Activated CD8-positive, alpha-beta T cell treated with anti-CD3 and anti-CD28 coated beads for 36 hours (primary cell): Measurements from ENCODE around the gene SATB1. TPM values are rescaled to one million over a fixed set of nuclear protein-coding genes. Genes with fewer than 3 reads are reported as not detected.
"Not testable (repeated sequence)": the region's sequence is repeated elsewhere in the genome, so short reads cannot be mapped to it uniquely, and the experiment has no call there.

ENCODE experiments used
- ATAC-seq: fragments of 200-7000 bp; cut with Tn5 transposase; one replicate; pipeline ENCODE4 v1.10.0; 2021; ENCODE audit warnings: mild to moderate bottlenecking, moderate library complexity
- CTCF ChIA-PET: fragments of 350-600 bp; sonication (Branson Sonifier 250); formaldehyde crosslinking; loops from one replicate; lab custom pipeline; 2021; ENCODE audit warnings: antibody characterized with exemption; lab: Charles Lee
- POLR2A ChIA-PET: fragments of 350-600 bp; sonication (Branson Sonifier 250); formaldehyde crosslinking; loops from one replicate; lab custom pipeline; 2021; ENCODE audit warnings: antibody characterized with exemption; lab: Charles Lee
- DNase-seq: peaks from one replicate; pipeline ENCODE4 v3.0.0-alpha.2; 2020
- H3K27ac Mint-ChIP-seq: one replicate; pipeline ENCODE4 v1.8.0; 2021; ENCODE audit warnings: mild to moderate bottlenecking, mixed read lengths
- H3K27me3 Mint-ChIP-seq: one replicate; pipeline ENCODE4 v1.8.0; 2021; ENCODE audit warnings: mixed read lengths
- H3K36me3 Mint-ChIP-seq: one replicate; pipeline ENCODE4 v1.8.0; 2021; ENCODE audit warnings: low read depth, mixed read lengths
- H3K4me1 Mint-ChIP-seq: one replicate; pipeline ENCODE4 v1.8.0; 2021; ENCODE audit warnings: low read depth, mixed read lengths
- H3K4me3 Mint-ChIP-seq: one replicate; pipeline ENCODE4 v1.8.0; 2021; ENCODE audit warnings: mild to moderate bottlenecking, moderate library complexity, mixed read lengths
- H3K9me3 Mint-ChIP-seq: one replicate; pipeline ENCODE4 v1.8.0; 2021; ENCODE audit warnings: mixed read lengths
- intact Hi-C: fragments of 100-400 bp; cut with micrococcal nuclease; formaldehyde crosslinking; loops from one replicate; pipeline ENCODE4 v1.10.0; 2022
- total RNA-seq, 2 experiments: library from RNA; stranded (reverse); gene quantifications; one replicate each; pipeline ENCODE4 v1.2.3, GENCODE V29; 2021
- TF ChIP-seq, protein P1 (sequence below): fragments of 200-600 bp; IDR thresholded peaks from one replicate; pipeline ENCODE4 v1.8.0; 2022; ENCODE audit warnings: antibody characterized with exemption, mild to moderate bottlenecking

The SATB1 gene
- total RNA-seq, 2 experiments from 2014 or later = 208 to 213 TPM

DNA sequence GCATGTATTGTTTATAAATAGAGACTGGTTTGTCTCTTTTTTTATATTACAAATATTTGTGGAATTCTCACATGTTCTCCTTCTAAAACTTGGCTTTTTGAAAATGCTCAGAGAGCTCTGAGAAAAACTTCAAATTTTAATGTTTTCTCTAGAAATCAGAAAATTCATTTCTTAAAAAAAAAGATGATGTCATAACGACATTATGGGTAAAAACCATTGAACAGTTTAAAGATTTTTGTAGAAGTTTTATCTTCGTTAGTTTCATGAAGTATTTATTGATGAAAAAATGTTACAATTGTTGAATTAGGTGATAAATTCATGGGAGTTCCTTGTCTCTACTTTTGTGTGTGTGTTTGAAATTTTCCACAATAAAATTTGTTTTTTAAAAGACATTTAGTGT is 81.3 kb downstream of the SATB1 start:
- Mint-ChIP-seq H3K9me3 (no peaks in the 10 kb centered on the region), H3K4me1 (peaks cover 10% of the 10 kb centered on the region), H3K27ac (no peak overlapping the region), H3K4me3 (no peak overlapping the region), H3K27me3 (no peaks in the 10 kb centered on the region), H3K36me3 (peaks cover 5% of the 10 kb centered on the region)
- POLR2A ChIA-PET = no interaction called here
- DNase-seq (no peak), ATAC-seq (no peak)
- CTCF ChIA-PET = no interaction called here
- intact Hi-C loops = no loop called here
- TF ChIP-seq, protein P1, sequence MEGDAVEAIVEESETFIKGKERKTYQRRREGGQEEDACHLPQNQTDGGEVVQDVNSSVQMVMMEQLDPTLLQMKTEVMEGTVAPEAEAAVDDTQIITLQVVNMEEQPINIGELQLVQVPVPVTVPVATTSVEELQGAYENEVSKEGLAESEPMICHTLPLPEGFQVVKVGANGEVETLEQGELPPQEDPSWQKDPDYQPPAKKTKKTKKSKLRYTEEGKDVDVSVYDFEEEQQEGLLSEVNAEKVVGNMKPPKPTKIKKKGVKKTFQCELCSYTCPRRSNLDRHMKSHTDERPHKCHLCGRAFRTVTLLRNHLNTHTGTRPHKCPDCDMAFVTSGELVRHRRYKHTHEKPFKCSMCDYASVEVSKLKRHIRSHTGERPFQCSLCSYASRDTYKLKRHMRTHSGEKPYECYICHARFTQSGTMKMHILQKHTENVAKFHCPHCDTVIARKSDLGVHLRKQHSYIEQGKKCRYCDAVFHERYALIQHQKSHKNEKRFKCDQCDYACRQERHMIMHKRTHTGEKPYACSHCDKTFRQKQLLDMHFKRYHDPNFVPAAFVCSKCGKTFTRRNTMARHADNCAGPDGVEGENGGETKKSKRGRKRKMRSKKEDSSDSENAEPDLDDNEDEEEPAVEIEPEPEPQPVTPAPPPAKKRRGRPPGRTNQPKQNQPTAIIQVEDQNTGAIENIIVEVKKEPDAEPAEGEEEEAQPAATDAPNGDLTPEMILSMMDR = no peak

DNA sequence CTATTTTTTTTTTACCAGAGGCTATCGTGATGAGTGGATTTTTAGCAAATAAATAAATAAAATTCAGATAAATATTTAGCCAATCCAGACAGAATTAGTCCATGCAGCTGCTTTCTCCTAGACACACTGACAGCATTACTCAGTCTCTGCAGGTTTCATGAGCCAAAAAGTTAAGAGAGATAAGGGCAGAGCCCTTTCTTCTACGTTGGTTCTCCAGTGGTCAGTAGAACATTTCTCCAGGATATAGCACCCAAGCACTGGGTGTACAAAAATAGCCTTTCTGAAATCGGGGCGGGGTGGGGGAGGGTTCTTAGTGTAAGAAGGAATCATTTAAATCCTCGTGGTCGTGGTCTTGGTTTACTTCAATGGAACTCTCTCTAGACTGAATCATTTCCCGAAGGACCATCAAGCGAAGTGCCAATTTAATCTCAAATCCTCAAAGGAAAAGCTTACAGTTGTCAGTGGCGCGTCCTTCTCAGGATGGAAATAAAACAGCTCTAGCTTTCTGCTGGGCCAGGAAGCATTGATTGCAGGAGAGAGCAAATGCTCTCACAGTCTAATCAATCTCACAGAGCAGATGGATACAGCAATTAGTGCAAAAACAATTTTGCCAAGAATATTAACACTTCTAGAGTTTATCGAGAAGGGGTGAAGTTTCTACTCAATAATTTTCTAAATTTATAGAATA is 86.2 kb downstream of the SATB1 start:
- Mint-ChIP-seq H3K36me3 (no peaks in the 10 kb centered on the region), H3K4me1 (peaks cover 14% of the 10 kb centered on the region), H3K4me3 (no peak overlapping the region), H3K9me3 (no peaks in the 10 kb centered on the region), H3K27ac (no peak overlapping the region), H3K27me3 (no peaks in the 10 kb centered on the region)
- ChIA-PET POLR2A (interaction anchor here (0.6 kb wide), 1 partner anchor 10 kb away, joined by 3 read pairs; no protein-coding TSS in a partner anchor), CTCF (no interaction called here)
- no peak for DNase-seq
- intact Hi-C loops = no loop called here
- TF ChIP-seq, protein P1 = no peak
- no peak for ATAC-seq

DNA sequence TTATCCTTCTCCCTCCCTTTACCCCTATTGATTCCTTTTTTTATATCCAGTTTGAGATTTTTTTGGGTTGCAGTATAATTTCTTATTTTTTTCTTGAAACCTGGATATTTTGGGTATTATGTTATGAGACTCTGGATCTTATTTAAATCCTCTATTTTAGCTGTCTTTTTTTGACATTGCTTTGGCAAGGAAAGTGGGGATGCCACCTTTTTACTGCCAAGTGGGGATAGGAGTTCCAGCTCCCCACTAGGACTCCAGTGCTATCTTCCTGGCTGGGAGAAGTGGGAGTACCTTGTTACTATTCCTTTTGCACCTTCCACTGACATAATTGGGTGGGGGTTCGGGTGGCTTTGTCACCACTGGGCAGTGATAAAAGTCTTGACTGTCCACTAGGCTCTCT is 87.9 kb downstream of the SATB1 start:
- Mint-ChIP-seq H3K27me3 (no peaks in the 10 kb centered on the region), H3K9me3 (no peaks in the 10 kb centered on the region), H3K4me1 (peaks cover 14% of the 10 kb centered on the region), H3K36me3 (no peaks in the 10 kb centered on the region), H3K27ac (no peak overlapping the region), H3K4me3 (no peak overlapping the region)
- DNase-seq = no peak
- no peak for ATAC-seq
- POLR2A ChIA-PET = no interaction called here
- TF ChIP-seq, protein P1 = no peak
- intact Hi-C loops = no loop called here
- CTCF ChIA-PET = no interaction called here

DNA sequence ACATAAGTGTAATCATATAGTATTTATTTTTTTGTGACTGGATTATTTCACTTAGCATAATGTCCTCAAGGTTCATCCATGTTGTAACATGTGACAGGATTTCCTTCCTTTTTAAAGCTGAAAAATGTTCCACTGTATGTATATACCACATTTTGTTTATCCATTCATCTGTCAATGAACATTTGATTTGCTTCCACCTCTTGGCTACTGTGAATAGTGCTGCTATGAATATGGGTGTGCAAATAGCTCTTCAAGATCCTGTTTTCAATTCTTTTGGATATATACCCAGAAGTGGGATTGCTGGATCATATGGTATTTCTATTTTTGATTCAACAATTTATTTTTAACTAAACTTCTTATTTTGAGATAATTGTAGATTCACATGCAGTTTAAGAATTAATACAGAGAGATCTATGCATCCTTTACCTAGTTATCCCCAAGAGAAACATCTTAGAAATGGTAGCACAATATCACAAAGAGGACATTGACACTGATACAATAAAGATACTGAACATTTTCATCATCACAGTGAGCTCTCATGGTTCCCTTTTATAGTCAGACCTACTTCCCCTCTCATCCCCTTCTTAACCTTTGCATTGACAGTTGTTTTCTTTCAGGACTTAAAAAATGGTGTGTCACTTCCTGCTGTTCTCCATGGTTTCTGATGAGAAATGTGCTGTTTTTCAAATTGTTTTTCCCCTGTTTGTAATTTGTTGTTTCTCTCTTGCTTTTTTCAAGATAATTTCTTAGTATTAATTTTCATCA is 90.1 kb downstream of the SATB1 start:
- TF ChIP-seq, protein P1 = no peak
- Mint-ChIP-seq H3K36me3 (no peaks in the 10 kb centered on the region), H3K4me1 (peaks cover 14% of the 10 kb centered on the region), H3K9me3 (no peaks in the 10 kb centered on the region), H3K27me3 (no peaks in the 10 kb centered on the region), H3K4me3 (no peak overlapping the region), H3K27ac (peak overlapping the region; percentile 62)
- no peak for DNase-seq
- POLR2A ChIA-PET = interaction anchor here (1.1 kb wide), 1 partner anchor 12 kb away, joined by 3 read pairs; no protein-coding TSS in a partner anchor
- intact Hi-C loops = no loop called here
- ATAC-seq = peak; percentile 61
- CTCF ChIA-PET = no interaction called here

DNA sequence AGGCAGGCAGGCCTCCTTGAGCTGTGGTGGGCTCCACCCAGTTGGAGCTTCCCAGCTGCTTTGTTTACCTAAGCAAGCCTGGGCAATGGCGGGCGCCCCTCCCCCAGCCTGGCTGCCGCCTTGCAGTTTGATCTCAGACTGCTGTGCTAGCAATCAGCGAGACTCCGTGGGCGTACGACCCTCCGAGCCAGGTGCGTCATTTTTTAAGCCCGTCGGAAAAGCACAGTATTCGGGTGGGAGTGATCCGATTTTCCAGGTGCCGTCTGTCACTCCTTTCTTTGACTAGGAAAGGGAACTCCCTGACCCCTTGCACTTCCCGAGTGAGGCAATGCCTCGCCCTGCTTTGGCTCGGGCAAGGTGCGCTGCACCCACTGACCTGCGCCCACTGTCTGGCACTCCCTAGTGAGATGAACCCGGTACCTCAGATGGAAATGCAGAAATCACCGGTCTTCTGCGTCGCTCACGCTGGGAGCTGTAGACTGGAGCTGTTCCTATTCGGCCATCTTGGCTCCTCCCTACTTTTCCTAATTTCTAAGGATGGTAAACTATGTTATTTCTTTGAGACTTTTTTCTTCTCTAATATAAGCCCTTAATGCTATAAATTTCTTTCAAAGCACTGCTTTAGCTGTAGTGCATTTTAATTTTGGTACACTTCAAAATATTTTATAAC is 94.2 kb downstream of the SATB1 start:
- H3K4me3 Mint-ChIP-seq, H3K36me3 Mint-ChIP-seq, POLR2A ChIA-PET, intact Hi-C loops, H3K9me3 Mint-ChIP-seq, H3K27me3 Mint-ChIP-seq, H3K27ac Mint-ChIP-seq, DNase-seq, CTCF ChIA-PET, ATAC-seq: not testable (repeated sequence)
- peaks cover 12% of the 10 kb centered on the region for H3K4me1 Mint-ChIP-seq
